Measurements from ENCODE around the gene SMIM24.
"Not testable (repeated sequence)": the region's sequence is repeated elsewhere in the genome, so short reads cannot be mapped to it uniquely, and the experiment has no call there.

The SMIM24 gene

GRCh38 chr19:3457528-3458228, 22.6 kb downstream of the SMIM24 start:
- no peak for DNase-seq (ENCODE audit: insufficient read length, low spot score)
- FAIRE-seq = no peak

GRCh38 chr19:3456925-3457527, 23.3 kb downstream of the SMIM24 start:
- DNase-seq (ENCODE audit: insufficient read length, low spot score) = no peak
- no peak for FAIRE-seq

DNA sequence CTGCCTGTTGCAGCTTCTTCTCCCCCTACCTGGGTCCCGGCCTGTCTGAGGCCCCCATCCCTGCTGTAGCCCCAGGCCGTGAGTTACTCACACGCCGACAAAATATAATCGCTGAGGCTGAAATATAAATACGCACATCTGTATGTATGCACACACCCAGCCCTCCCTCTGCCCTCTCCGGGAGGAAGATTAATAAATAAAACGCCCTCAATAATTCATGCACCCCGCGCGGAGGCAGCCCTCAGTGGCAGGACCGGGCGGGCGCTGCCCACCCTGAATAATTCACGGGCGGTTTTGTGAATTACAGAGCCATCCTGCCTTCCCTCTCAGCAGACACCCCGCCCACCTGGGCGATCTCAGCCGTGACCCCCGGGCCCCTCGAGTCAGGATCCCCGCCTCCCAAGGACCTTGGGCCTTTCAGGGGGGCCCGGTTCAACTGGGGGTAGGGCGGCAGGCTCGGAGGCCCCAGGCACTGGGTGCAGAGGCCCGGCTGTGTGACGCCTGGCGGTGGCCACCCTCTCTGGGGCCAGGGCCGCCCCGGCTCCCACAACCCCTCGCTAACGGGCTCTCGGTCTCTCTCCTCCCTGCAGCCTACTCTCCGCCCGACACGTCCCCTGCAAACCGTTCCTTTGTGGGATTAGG, 24.2 kb downstream of the SMIM24 start:
- DNase-seq (ENCODE audit: insufficient read length, low spot score) (no peak), FAIRE-seq (no peak)

DNA sequence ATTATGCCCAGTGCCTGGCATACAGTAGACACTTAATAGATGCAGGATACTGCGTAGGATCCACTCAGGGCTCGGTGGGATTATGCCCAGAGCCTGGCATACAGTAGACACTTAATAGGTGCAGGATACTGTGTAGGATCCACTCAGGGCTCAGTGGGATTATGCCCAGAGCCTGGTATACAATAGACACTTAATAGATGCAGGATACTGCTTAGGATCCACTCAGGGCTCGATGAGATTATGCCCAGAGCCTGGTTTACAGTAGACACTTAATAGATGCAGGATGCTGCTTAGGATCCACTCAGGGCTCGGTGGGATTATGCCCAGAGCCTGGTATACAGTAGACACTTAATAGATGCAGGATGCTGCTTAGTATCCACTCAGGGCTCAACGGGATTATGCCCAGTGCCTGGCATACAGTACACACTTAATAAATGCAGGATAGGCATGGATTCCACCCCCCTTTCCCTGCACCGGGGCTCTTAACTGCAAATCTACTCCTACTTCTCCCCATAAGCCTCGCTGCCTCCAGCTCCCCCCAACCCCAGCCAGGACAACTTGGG, 24.9 kb downstream of the SMIM24 start:
- DNase-seq (ENCODE audit: insufficient read length, low spot score) (no peak), FAIRE-seq (no peak)

DNA sequence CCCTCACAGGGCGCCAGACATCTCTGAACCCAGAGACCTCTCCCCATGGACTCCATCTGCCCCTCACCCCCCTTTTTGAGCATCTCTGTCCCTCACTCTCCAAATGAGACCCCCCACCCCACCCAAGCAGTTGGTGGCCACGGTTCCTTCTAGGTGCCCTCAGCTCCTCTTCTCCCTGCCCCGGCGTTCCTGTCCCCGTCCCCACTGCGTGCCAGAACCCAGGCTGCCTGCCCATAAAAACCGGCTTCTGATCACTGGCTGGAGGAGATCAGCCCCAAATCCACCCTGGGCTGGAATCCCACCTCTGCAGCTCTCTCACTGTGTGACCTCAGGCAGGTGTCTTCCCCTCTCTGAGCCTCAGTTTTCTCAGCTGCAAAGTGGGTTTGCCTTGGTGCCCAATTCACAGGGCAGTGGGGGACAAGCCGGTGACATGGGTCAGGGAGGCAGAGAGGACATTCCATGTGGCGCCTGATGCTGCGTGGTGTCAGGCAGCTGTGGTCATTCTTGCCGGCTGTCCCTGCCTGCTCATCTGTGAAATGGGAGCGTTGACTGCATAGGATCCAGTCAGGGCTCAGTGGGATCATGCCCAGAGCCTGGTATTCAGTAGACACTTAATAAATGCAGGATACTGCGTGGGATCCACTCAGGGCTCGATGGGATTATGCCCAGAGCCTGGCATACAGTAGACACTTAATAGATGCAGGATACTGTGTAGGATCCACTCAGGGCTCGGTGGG, 25.5 kb downstream of the SMIM24 start:
- DNase-seq (ENCODE audit: insufficient read length, low spot score) = no peak

DNA sequence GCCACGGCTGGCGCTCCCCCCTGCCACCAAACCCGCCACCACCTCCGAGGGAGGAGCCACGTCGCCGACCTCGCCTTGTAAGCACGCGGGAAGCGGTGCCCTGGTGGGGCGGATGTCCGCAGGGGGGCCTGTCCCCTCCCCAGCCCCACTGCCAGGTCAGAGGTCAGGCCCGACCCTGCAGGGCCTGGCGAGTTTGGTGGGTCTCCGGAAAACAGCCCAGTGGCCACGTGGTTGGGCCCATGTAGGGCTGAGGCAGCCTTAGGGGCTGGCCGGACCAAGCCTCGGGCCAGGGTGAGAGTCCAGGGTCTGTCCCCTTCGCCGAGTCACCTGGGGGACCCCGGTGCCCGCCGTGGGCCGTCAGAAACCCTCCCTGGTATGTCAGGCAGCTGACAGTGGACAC, 26.5 kb downstream of the SMIM24 start:
- DNase-seq (ENCODE audit: insufficient read length, low spot score) (no peak), FAIRE-seq (no peak)

More for the DNA sequence above, 25.5 kb downstream of the SMIM24 start:
- no peak for FAIRE-seq

GRCh38 chr19:3452942-3453214, 27.4 kb downstream of the SMIM24 start:
- not testable (repeated sequence) for FAIRE-seq; DNase-seq (ENCODE audit: insufficient read length, low spot score)

DNA sequence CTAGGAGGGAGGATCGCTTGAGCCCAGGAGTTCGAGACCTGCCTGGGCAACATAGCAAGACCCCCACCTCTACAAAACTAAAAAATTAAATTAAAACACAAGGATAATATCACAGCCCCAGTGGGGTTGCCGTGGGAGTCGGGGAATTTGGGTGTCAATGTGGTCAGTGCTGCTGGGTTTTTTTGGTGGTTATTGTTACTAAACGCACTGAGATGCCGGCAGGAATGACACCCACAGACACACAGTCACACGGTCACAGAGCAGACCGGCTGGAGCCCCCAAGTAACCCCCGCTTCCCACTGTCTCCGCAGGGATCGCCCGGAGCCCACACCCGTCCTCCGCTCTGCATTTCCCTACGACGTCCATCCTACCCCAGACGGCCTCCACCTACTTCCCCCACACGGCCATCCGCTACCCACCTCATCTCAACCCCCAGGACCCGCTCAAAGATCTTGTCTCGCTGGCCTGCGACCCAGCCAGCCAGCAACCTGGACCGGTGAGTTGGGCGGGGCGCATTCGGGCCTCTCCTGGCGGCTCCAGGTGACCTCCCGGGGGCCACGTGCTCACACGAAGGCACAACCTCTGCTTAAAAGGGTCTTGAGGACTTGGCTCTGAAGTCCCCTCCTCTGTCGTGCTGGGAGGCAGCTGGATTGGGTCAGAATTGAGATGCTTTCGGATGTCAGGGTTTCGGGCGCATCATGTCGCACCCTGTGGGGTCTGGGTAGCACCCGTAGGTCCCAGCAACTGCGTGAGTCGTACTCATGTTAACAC, 28.0 kb downstream of the SMIM24 start:
- FAIRE-seq (no peak), DNase-seq (ENCODE audit: insufficient read length, low spot score) (no peak)

- DNase-seq (ENCODE audit: insufficient read length, low spot score) (no peak), FAIRE-seq (no peak)
These were observed 28.9 kb downstream of the SMIM24 start for GRCh38 chr19:3451451-3451866.

DNA sequence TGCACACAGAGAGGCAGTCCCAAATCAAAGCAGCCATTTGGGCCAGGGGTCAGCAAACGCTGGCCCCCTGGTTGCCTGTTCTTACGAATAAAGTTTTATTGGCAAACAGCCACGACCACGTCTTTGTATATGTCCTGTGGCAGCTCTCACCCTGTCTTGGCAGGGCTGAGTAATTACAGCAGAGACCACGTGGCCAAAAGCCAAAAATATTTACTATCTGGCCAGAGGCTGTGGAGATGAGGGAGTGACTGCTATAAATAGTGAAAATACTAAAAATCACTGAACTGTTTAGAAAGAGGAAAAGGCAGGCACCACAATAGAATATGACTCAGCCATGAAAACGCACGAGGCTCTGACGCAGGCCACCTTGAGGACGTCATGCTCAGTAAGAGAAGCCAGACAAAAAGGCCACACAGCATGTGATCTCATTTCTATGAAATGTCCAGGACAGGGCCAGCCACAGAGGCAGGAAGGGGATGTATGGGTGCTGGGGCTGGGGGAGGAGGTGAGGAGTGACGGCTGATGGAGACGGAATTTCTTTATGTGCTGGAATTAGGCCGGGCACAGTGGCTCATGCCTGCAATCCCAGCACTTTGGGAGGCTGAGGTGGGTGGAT, 29.4 kb downstream of the SMIM24 start:
- FAIRE-seq (no peak), DNase-seq (ENCODE audit: insufficient read length, low spot score) (peak; percentile 65)

- DNase-seq (ENCODE audit: insufficient read length, low spot score) (no peak), FAIRE-seq (no peak)
These were observed 31.6 kb downstream of the SMIM24 start for GRCh38 chr19:3448616-3449334.

DNA sequence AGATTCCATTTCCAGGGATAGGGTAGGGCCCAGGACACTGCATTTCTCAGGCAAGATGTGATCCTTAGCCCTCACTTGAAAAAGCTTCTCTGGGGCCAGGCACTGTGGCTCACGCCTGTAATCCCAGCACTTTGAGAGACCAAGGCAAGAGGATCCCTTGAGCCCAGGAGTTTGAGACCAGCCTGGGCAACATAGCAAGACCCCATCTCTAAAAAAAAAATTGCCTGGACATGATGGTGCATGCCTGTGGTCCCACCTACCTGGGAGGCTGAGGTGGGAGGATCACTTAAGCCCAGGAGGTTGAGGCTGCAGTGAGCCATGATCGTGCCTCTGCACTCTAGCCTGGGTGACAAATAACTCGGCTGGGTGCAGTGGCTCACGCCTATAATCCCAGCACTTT, 33.7 kb downstream of the SMIM24 start:
- FAIRE-seq = not testable (repeated sequence)

GRCh38 chr19:3444695-3445234, 35.6 kb downstream of the SMIM24 start:
- no peak for DNase-seq (ENCODE audit: insufficient read length, low spot score)

More for the DNA sequence above, 33.7 kb downstream of the SMIM24 start:
- not testable (repeated sequence) for DNase-seq (ENCODE audit: insufficient read length, low spot score)

DNA sequence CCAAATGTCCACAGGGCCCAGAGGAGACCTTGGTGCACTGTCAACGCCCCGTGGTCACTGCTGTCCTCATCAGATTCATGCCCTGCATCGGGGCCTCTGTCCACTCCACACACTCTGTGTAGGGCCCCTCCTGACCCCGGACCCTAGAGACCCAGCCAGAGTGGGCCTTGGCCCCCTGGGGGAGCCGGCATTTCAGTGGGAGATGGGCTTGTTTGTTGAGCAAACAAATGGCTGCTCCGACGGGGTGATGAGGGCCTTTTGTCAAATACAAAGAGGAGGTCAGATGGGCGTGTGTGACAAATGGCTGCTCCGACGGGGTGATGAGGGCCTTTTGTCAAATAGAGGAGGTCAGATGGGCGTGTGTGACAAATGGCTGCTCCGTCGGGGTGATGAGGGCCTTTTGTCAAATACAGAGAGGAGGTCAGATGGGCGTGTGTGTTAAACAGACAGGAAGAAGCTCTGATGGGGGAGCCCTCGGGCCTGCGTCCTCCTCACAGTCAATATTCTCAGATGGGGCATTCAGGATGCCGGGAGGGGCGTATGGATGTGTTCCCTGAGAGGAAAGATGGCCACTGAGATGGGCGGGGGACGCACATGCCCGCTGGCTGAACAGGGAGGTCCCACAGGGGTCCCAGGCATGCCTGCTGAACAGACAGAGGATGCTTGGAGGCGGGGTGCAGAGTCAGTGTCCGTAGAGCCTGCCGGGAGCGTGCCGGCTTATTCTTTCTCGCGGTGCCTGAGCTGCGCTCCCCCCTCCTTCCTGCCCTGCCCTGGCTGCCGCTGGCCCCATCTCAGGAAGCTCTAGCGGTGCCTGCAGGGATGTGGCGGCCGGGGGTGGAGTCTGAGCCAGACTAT, 36.3 kb downstream of the SMIM24 start:
- DNase-seq (ENCODE audit: insufficient read length, low spot score) (no peak), FAIRE-seq (no peak)

More at GRCh38 chr19:3444695-3445234, 35.6 kb downstream of the SMIM24 start:
- FAIRE-seq = peak; percentile 92

DNA sequence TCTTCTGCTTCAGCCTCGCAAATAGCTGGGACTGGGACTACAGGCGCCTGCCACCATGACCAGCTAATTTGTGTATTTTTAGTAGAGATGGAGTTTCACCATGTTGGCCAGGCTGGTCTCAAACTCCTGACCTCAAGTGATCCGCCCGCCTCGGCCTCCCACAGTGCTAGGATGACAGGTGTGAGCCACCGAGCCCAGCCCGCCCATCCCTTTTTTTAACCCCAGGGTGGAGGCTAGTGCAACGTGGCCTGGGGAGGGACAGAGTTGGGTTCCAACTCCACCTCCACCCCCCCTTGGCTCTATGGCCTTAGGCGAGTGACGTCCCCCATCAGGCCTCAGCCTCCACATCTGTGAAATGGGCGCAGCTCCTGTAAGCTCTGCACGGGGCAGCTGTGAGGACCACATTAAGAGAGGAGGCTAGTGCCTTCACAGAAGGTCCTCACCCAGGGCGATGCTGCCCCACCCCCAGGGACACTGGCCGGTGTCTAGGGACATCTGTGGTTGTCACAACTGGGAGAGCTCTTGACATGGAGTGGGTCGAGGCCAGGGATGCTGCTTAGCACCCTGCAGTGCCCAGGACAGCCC, 37.7 kb downstream of the SMIM24 start:
- FAIRE-seq = no peak
- DNase-seq (ENCODE audit: insufficient read length, low spot score) = no peak

- DNase-seq (ENCODE audit: insufficient read length, low spot score) (no peak), FAIRE-seq (no peak)
These were observed 38.4 kb downstream of the SMIM24 start for GRCh38 chr19:3441986-3442329.

DNA sequence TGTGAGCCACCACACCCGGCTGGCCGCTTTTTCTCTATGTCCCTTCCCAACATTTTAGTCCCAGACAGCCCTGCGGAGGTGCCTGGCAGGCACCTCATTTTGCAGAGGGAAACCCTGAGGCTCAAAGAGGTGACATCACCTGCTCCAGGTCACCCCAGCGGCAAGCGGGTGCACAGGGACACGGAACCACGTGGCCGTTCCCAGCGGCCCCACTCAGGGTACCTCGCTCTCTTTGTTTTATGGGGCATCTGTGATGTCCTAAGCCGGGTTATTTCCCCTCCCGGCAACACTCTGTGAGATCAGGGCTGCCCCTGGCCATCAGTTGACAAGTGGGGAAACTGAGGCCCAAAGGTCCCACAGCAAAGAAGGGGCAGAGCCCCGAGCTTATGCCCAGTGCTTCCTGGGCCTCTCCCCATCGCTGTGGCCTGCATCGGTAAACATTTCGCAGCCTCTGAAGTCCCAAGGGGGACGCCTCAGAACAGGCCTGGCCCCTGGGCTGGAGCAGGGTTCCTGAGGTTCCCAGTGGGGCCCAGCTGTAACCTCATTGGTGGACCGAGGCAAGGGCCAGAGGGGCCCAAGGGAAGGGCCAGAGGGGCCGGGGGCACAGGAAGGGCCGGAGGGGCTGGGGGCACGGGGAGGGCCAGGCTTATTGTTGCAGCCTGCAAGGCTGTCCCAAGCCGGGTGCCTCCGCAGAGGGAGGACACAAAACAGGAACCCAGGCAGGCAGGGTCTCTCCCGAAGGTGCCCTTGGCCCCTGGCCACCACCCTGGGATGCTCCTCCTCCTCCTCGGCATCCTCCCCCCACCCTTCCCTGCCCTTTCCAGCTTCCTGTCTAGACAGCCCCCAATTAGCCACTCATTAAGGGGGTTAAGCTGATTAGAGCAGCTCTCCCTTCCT, 39.0 kb downstream of the SMIM24 start:
- DNase-seq (ENCODE audit: insufficient read length, low spot score) (no peak), FAIRE-seq (no peak)
